ENCODE results near the gene SLC1A4.
A peak's percentile ranks its signal among the peaks of the same experiment; 100 is the strongest.

Gene SLC1A4

GRCh38 chr2:64975232-64975821 lies 13.9 kb upstream of the SLC1A4 start:
- TF ChIP-seq CTCF (IDR thresholded peaks at IDR 0.05; ENCODE audit: low read depth, low read length, missing control alignments) = no peak
- no peak for DNase-seq (ENCODE audit: low read depth)
- no peak overlapping the region for H3K4me3 ChIP-seq (ENCODE audit: low read depth, low read length)

GRCh38 chr2:64976276-64976675 lies 12.9 kb upstream of the SLC1A4 start:
- DNase-seq (ENCODE audit: low read depth) = no peak
- H3K4me3 ChIP-seq (ENCODE audit: low read depth, low read length) = no peak overlapping the region
- no peak for TF ChIP-seq CTCF (IDR thresholded peaks at IDR 0.05; ENCODE audit: low read depth, low read length, missing control alignments)

- peak; percentile 46 for TF ChIP-seq CTCF (IDR thresholded peaks at IDR 0.05; ENCODE audit: low read depth, low read length, missing control alignments)
- DNase-seq (ENCODE audit: low read depth) = no peak
- H3K4me3 ChIP-seq (ENCODE audit: low read depth, low read length) = no peak overlapping the region
Observed at GRCh38 chr2:64978514-64979268, 10.5 kb upstream of the SLC1A4 start.

GRCh38 chr2:64979744-64980143 lies 9.5 kb upstream of the SLC1A4 start:
- no peak overlapping the region for H3K4me3 ChIP-seq (ENCODE audit: low read depth, low read length)
- TF ChIP-seq CTCF (IDR thresholded peaks at IDR 0.05; ENCODE audit: low read depth, low read length, missing control alignments) = no peak
- no peak for DNase-seq (ENCODE audit: low read depth)

- no peak for TF ChIP-seq CTCF (IDR thresholded peaks at IDR 0.05; ENCODE audit: low read depth, low read length, missing control alignments)
Observed at GRCh38 chr2:64980183-64980582, 9.0 kb upstream of the SLC1A4 start.

GRCh38 chr2:64982311-64982857 lies 6.8 kb upstream of the SLC1A4 start:
- no peak overlapping the region for H3K4me3 ChIP-seq (ENCODE audit: low read depth, low read length)
- no peak for DNase-seq (ENCODE audit: low read depth)
- TF ChIP-seq CTCF (IDR thresholded peaks at IDR 0.05; ENCODE audit: low read depth, low read length, missing control alignments) = no peak

More at GRCh38 chr2:64980183-64980582, 9.0 kb upstream of the SLC1A4 start:
- no peak overlapping the region for H3K4me3 ChIP-seq (ENCODE audit: low read depth, low read length)
- DNase-seq (ENCODE audit: low read depth) = no peak
